HG02884 (cell line): ENCODE measurements around the gene RESP18.

Experiments
- ATAC-seq: cut with Tn5 transposase; IDR thresholded peaks from one replicate; pipeline ENCODE4 v1.9.1; 2021; ENCODE audit warnings: mild to moderate bottlenecking, moderate library complexity; ENCODE audit not compliant: unreplicated experiment

Gene RESP18

GRCh38 chr2:219332542-219332941, at the start of gene RESP18:
RESP18 (minus strand) TSS chr2:219332744.
- ATAC-seq: no peak

GRCh38 chr2:219381448-219381847, 48.9 kb upstream of the RESP18 start:
- ATAC-seq: no peak

GRCh38 chr2:219380926-219381325, 48.4 kb upstream of the RESP18 start:
- no peak for ATAC-seq

- ATAC-seq: no peak
Measured at GRCh38 chr2:219378163-219378851, 45.8 kb upstream of the RESP18 start.

- no peak for ATAC-seq
Measured at GRCh38 chr2:219369447-219369861, 36.9 kb upstream of the RESP18 start.

- ATAC-seq: no peak
Measured at GRCh38 chr2:219368690-219369191, 36.2 kb upstream of the RESP18 start.

- peak; percentile 83 for ATAC-seq
Measured at GRCh38 chr2:219362524-219363164, 30.1 kb upstream of the RESP18 start.

- ATAC-seq: no peak
Measured at GRCh38 chr2:219362072-219362471, 29.5 kb upstream of the RESP18 start.

GRCh38 chr2:219358170-219359075, 25.9 kb upstream of the RESP18 start:
- no peak for ATAC-seq

GRCh38 chr2:219356834-219357233, 24.3 kb upstream of the RESP18 start:
- no peak for ATAC-seq

- ATAC-seq: no peak
Measured at GRCh38 chr2:219354582-219354981, 22.0 kb upstream of the RESP18 start.

GRCh38 chr2:219353129-219353528, 20.6 kb upstream of the RESP18 start:
- no peak for ATAC-seq

- no peak for ATAC-seq
Measured at GRCh38 chr2:219352448-219353023, 20.0 kb upstream of the RESP18 start.

GRCh38 chr2:219350710-219351221, 18.2 kb upstream of the RESP18 start:
- no peak for ATAC-seq

GRCh38 chr2:219350215-219350614, 17.7 kb upstream of the RESP18 start:
- no peak for ATAC-seq

- ATAC-seq: no peak
Measured at GRCh38 chr2:219344751-219345430, 12.3 kb upstream of the RESP18 start.

GRCh38 chr2:219335373-219335786, 2.8 kb upstream of the RESP18 start:
- no peak for ATAC-seq

- ATAC-seq: no peak
Measured at GRCh38 chr2:219334076-219334475, 1.5 kb upstream of the RESP18 start.

- ATAC-seq: no peak
Measured at GRCh38 chr2:219331560-219332213, 857 bp downstream of the RESP18 start.

- no peak for ATAC-seq
Measured at GRCh38 chr2:219327719-219328118, 4.8 kb downstream of the RESP18 start.
